A673 (cell line): ENCODE results near the gene PRM3.

ENCODE experiments used
- CTCF ChIP-seq: fragments of 300-800, 200-600 bp; sonication (generic); conservative IDR thresholded peaks from 2 replicates; pipeline ENCODE4 v1.5.1; 2017; ENCODE audit warnings: low read depth, mild to moderate bottlenecking, antibody characterized with exemption, low read length, moderate library complexity, mixed read lengths
- EZH2 ChIP-seq: fragments of 200-600 bp; sonication (generic); IDR thresholded peaks from 2 replicates; pipeline ENCODE4 v1.6.1; 2017; ENCODE audit warnings: borderline replicate concordance, low read depth, mild to moderate bottlenecking, mixed read lengths, antibody characterized with exemption, low read length; ENCODE audit not compliant: poor library complexity, severe bottlenecking

- TF ChIP-seq CTCF (no peak), EZH2 (no peak)
Measured at GRCh38 chr16:11320170-11320569, 46.7 kb upstream of the PRM3 start.
